HCT116 (cell line): Measurements from ENCODE around the gene MIER2.

Source experiments
- ATF3 ChIP-seq: IDR thresholded peaks from 2 replicates; pipeline ENCODE4 v1.6.1; 2012
- CTCF ChIP-seq, 3 experiments: fragments of 200-600 bp in 1 of 3; sonication (generic) in 1 of 3; IDR thresholded peaks in 2 of 3; conservative IDR thresholded peaks in 1 of 3; 2 replicates each; pipeline ENCODE4 v1.5.1; 2012 to 2017; ENCODE audit warnings: low read depth in 2 of 3, low read length in 2 of 3, antibody characterized with exemption in 1 of 3, borderline replicate concordance in 1 of 3, control low read depth in 1 of 3, mild to moderate bottlenecking in 1 of 3, mixed read lengths in 1 of 3, mixed run types in 1 of 3, moderate library complexity in 1 of 3; ENCODE audit not compliant: insufficient read depth in 1 of 3

GRCh38 chr19:313988-314815, 30.4 kb downstream of the MIER2 start:
- TF ChIP-seq CTCF (IDR thresholded peaks at IDR 0.05 in 2 of 3, conservative IDR thresholded peaks at IDR 0.05 in 1 of 3; ENCODE audit: borderline replicate concordance in 1 of 3, insufficient read depth in 1 of 3, low read depth in 2 of 3, low read length in 2 of 3) (no peak), ATF3 (no peak)
